WTC11 (cell line): ENCODE measurements around the gene ZNF516.

ENCODE experiments used
- GABPB1 ChIP-seq: sonication (generic); formaldehyde crosslinking; IDR thresholded peaks from 2 replicates; pipeline ENCODE4 v1.8.1; 2023; ENCODE audit warnings: mild to moderate bottlenecking, missing genetic modification reagents
- JUN ChIP-seq: sonication (generic); formaldehyde crosslinking; IDR thresholded peaks from 2 replicates; pipeline ENCODE4 v1.8.0; 2023; ENCODE audit warnings: mild to moderate bottlenecking, missing genetic modification reagents
- NFATC4 ChIP-seq: fragments of 250-450 bp; sonication (Bioruptor Pico); IDR thresholded peaks from 2 replicates; pipeline ENCODE4 v1.9.0; 2021; ENCODE audit warnings: mild to moderate bottlenecking
- TF ChIP-seq, protein P1 (sequence below): fragments of 200-600 bp; IDR thresholded peaks from 2 replicates; pipeline ENCODE4 v1.8.0; 2022; ENCODE audit warnings: antibody characterized with exemption
- TF ChIP-seq, protein P2 (sequence below): fragments of 250-450 bp; sonication (Bioruptor Pico); IDR thresholded peaks from 2 replicates; pipeline ENCODE4 v1.8.0; 2021; ENCODE audit warnings: mild to moderate bottlenecking
- TF ChIP-seq, protein P3 (sequence below): sonication (generic); formaldehyde crosslinking; IDR thresholded peaks from 2 replicates; pipeline ENCODE4 v1.8.0; 2022; ENCODE audit warnings: mild to moderate bottlenecking, missing genetic modification reagents
- TF ChIP-seq, protein P4 (sequence below): fragments of 250-450 bp; sonication (Bioruptor Pico); IDR thresholded peaks from 2 replicates; pipeline ENCODE4 v1.9.0; 2021; ENCODE audit warnings: moderate library complexity, mild to moderate bottlenecking, inconsistent platforms, borderline replicate concordance
- TF ChIP-seq, protein P5 (sequence below): sonication (generic); formaldehyde crosslinking; IDR thresholded peaks from 2 replicates; pipeline ENCODE4 v1.8.1; 2023; ENCODE audit warnings: mild to moderate bottlenecking, missing genetic modification reagents, borderline replicate concordance

DNA sequence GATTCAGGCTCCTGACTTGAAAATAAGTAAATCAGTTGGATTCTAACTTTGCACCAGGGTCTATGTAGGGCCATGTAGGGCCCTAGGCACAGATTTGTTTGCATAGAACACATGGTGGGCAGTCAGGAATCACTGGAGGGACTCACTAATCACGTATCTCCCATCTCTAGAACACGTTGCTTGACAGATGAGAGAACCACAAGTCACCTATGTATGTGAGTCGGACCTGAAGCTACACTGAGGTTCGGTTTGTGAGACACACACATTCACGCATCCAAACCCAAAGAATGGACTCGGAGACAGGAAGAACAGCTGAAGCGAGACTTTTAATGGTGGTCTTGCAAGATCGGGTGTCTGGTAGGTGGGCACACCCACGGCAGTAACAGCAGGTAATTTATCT lies 157.0 kb downstream of the ZNF516 start:
- TF ChIP-seq, protein P1, sequence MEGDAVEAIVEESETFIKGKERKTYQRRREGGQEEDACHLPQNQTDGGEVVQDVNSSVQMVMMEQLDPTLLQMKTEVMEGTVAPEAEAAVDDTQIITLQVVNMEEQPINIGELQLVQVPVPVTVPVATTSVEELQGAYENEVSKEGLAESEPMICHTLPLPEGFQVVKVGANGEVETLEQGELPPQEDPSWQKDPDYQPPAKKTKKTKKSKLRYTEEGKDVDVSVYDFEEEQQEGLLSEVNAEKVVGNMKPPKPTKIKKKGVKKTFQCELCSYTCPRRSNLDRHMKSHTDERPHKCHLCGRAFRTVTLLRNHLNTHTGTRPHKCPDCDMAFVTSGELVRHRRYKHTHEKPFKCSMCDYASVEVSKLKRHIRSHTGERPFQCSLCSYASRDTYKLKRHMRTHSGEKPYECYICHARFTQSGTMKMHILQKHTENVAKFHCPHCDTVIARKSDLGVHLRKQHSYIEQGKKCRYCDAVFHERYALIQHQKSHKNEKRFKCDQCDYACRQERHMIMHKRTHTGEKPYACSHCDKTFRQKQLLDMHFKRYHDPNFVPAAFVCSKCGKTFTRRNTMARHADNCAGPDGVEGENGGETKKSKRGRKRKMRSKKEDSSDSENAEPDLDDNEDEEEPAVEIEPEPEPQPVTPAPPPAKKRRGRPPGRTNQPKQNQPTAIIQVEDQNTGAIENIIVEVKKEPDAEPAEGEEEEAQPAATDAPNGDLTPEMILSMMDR = no peak
- no peak for TF ChIP-seq GABPB1 (CRISPR knock-in tag)
- TF ChIP-seq, protein P2, sequence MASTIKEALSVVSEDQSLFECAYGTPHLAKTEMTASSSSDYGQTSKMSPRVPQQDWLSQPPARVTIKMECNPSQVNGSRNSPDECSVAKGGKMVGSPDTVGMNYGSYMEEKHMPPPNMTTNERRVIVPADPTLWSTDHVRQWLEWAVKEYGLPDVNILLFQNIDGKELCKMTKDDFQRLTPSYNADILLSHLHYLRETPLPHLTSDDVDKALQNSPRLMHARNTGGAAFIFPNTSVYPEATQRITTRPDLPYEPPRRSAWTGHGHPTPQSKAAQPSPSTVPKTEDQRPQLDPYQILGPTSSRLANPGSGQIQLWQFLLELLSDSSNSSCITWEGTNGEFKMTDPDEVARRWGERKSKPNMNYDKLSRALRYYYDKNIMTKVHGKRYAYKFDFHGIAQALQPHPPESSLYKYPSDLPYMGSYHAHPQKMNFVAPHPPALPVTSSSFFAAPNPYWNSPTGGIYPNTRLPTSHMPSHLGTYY (CRISPR knock-in tag) = no peak
- TF ChIP-seq, protein P3, sequence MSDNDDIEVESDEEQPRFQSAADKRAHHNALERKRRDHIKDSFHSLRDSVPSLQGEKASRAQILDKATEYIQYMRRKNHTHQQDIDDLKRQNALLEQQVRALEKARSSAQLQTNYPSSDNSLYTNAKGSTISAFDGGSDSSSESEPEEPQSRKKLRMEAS (CRISPR knock-in tag) = no peak
- TF ChIP-seq, protein P4, sequence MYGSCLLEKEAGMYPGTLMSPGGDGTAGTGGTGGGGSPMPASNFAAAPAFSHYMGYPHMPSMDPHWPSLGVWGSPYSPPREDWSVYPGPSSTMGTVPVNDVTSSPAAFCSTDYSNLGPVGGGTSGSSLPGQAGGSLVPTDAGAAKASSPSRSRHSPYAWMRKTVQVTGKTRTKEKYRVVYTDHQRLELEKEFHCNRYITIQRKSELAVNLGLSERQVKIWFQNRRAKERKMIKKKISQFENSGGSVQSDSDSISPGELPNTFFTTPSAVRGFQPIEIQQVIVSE (CRISPR knock-in tag) = no peak
- TF ChIP-seq NFATC4 (CRISPR knock-in tag) = no peak
- TF ChIP-seq JUN = no peak
- TF ChIP-seq, protein P5, sequence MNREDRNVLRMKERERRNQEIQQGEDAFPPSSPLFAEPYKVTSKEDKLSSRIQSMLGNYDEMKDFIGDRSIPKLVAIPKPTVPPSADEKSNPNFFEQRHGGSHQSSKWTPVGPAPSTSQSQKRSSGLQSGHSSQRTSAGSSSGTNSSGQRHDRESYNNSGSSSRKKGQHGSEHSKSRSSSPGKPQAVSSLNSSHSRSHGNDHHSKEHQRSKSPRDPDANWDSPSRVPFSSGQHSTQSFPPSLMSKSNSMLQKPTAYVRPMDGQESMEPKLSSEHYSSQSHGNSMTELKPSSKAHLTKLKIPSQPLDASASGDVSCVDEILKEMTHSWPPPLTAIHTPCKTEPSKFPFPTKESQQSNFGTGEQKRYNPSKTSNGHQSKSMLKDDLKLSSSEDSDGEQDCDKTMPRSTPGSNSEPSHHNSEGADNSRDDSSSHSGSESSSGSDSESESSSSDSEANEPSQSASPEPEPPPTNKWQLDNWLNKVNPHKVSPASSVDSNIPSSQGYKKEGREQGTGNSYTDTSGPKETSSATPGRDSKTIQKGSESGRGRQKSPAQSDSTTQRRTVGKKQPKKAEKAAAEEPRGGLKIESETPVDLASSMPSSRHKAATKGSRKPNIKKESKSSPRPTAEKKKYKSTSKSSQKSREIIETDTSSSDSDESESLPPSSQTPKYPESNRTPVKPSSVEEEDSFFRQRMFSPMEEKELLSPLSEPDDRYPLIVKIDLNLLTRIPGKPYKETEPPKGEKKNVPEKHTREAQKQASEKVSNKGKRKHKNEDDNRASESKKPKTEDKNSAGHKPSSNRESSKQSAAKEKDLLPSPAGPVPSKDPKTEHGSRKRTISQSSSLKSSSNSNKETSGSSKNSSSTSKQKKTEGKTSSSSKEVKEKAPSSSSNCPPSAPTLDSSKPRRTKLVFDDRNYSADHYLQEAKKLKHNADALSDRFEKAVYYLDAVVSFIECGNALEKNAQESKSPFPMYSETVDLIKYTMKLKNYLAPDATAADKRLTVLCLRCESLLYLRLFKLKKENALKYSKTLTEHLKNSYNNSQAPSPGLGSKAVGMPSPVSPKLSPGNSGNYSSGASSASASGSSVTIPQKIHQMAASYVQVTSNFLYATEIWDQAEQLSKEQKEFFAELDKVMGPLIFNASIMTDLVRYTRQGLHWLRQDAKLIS (CRISPR knock-in tag) = no peak
